Measurements from ENCODE around the gene CYP8B1. TPM values are rescaled to one million over a fixed set of nuclear protein-coding genes. Genes with fewer than 3 reads are reported as not detected.

Gene CYP8B1
- total RNA-seq, 2 experiments from 2014 or later, result not detected

- Histone ChIP-seq H3K27me3 (ENCODE audit: control insufficient read depth in 1 of 2, insufficient read depth in 2 of 2, low read length in 2 of 2) (peaks cover 0 to 9% of the 10 kb centered on the region in 2 experiments), H3K27ac (ENCODE audit: low read depth in 1 of 2, low read length in 2 of 2) (no peak overlapping the region), H3K4me1 (ENCODE audit: insufficient read depth, low read length) (no peaks in the 10 kb centered on the region), H3K4me3 (ENCODE audit: low read length) (no peak overlapping the region), H3K36me3 (ENCODE audit: insufficient read depth, low read length) (no peaks in the 10 kb centered on the region), H3K9me3 (ENCODE audit: control insufficient read depth in 1 of 2, insufficient read depth in 1 of 2, low read length in 2 of 2) (no peaks in the 10 kb centered on the region)
- Mint-ChIP-seq H3K36me3 (ENCODE audit: low read depth) (no peaks in the 10 kb centered on the region), H3K9me3 (no peaks in the 10 kb centered on the region), H3K4me3 (no peak overlapping the region), H3K4me1 (ENCODE audit: low read depth) (no peaks in the 10 kb centered on the region), H3K27me3 (peaks cover 20% of the 10 kb centered on the region), H3K27ac (no peak overlapping the region)
- ChIA-PET CTCF (no interaction called here), POLR2A (no interaction called here)
- ATAC-seq (ENCODE audit: poor library complexity), result no peak
- intact Hi-C loops (cut with DNase I, micrococcal nuclease), result no loop called here
- TF ChIP-seq CTCF (IDR thresholded peaks at IDR 0.05), result no peak
- DNase-seq, result no peak
These were observed 17.1 kb upstream of the CYP8B1 start for GRCh38 chr3:42892807-42893206.

- H3K4me1 ChIP-seq (ENCODE audit: insufficient read depth, low read length), result no peaks in the 10 kb centered on the region
- H3K27me3 ChIP-seq (ENCODE audit: control insufficient read depth in 1 of 2, insufficient read depth in 2 of 2, low read length in 2 of 2), result peaks cover 0 to 11% of the 10 kb centered on the region in 2 experiments
- Mint-ChIP-seq H3K9me3 (no peaks in the 10 kb centered on the region), H3K27me3 (peaks cover 23% of the 10 kb centered on the region), H3K4me1 (ENCODE audit: low read depth) (no peaks in the 10 kb centered on the region), H3K36me3 (ENCODE audit: low read depth) (no peaks in the 10 kb centered on the region), H3K4me3 (no peak overlapping the region), H3K27ac (no peak overlapping the region)
- intact Hi-C loops (cut with DNase I, micrococcal nuclease), result no loop called here
- no peak overlapping the region for H3K4me3 ChIP-seq (ENCODE audit: low read length)
- CTCF ChIA-PET, result no interaction called here
- no peak for ATAC-seq (ENCODE audit: poor library complexity)
- no peaks in the 10 kb centered on the region for H3K36me3 ChIP-seq (ENCODE audit: insufficient read depth, low read length)
- H3K27ac ChIP-seq (ENCODE audit: low read depth in 1 of 2, low read length in 2 of 2), result no peak overlapping the region
- TF ChIP-seq CTCF (IDR thresholded peaks at IDR 0.05), result no peak
- no peak for DNase-seq
- H3K9me3 ChIP-seq (ENCODE audit: control insufficient read depth in 1 of 2, insufficient read depth in 1 of 2, low read length in 2 of 2), result no peaks in the 10 kb centered on the region
- POLR2A ChIA-PET, result no interaction called here
These were observed 16.5 kb upstream of the CYP8B1 start for GRCh38 chr3:42892169-42892568.

GRCh38 chr3:42891042-42891441 lies 15.4 kb upstream of the CYP8B1 start:
- CTCF ChIA-PET, result no interaction called here
- no peaks in the 10 kb centered on the region for H3K4me1 ChIP-seq (ENCODE audit: insufficient read depth, low read length)
- H3K9me3 ChIP-seq (ENCODE audit: control insufficient read depth in 1 of 2, insufficient read depth in 1 of 2, low read length in 2 of 2), result no peaks in the 10 kb centered on the region
- POLR2A ChIA-PET, result no interaction called here
- no peaks in the 10 kb centered on the region for H3K9me3 Mint-ChIP-seq
- DNase-seq, result no peak
- intact Hi-C loops (cut with DNase I, micrococcal nuclease), result no loop called here
- H3K36me3 ChIP-seq (ENCODE audit: insufficient read depth, low read length), result no peaks in the 10 kb centered on the region
- H3K4me3 ChIP-seq (ENCODE audit: low read length), result no peak overlapping the region
- TF ChIP-seq CTCF (IDR thresholded peaks at IDR 0.05), result no peak
- H3K27me3 Mint-ChIP-seq, result peaks cover 28% of the 10 kb centered on the region
- H3K36me3 Mint-ChIP-seq (ENCODE audit: low read depth), result no peaks in the 10 kb centered on the region
- peaks cover 0 to 6% of the 10 kb centered on the region in 2 experiments for H3K27me3 ChIP-seq (ENCODE audit: control insufficient read depth in 1 of 2, insufficient read depth in 2 of 2, low read length in 2 of 2)
- no peak overlapping the region for H3K27ac Mint-ChIP-seq
- no peak overlapping the region for H3K4me3 Mint-ChIP-seq
- no peak overlapping the region for H3K27ac ChIP-seq (ENCODE audit: low read depth in 1 of 2, low read length in 2 of 2)
- no peaks in the 10 kb centered on the region for H3K4me1 Mint-ChIP-seq (ENCODE audit: low read depth)
- ATAC-seq (ENCODE audit: poor library complexity), result no peak

All from CD4-positive, alpha-beta T cell (primary cell).